Measurements from ENCODE around the gene PIK3C2G. TPM values are rescaled to one million over a fixed set of nuclear protein-coding genes. Genes with fewer than 3 reads are reported as not detected.
A peak's percentile ranks its signal among the peaks of the same experiment; 100 is the strongest.
"Not testable (repeated sequence)": the region's sequence is repeated elsewhere in the genome, so short reads cannot be mapped to it uniquely, and the experiment has no call there.

The PIK3C2G gene
- total RNA-seq, 1 experiment from 2014 or later, result not detected

- no peak overlapping the region for H3K9ac ChIP-seq (ENCODE audit: low read length)
- H3K4me1 ChIP-seq (ENCODE audit: low read length), result no peaks in the 10 kb centered on the region
- H3K36me3 ChIP-seq (ENCODE audit: insufficient read depth, low read length), result no peaks in the 10 kb centered on the region
- H3K9me2 ChIP-seq (replicated peaks; ENCODE audit: insufficient read depth, low read length), result no peaks in the 10 kb centered on the region
- no peak overlapping the region for H3K4me2 ChIP-seq (ENCODE audit: low read depth, low read length, poor library complexity, severe bottlenecking)
- no peaks in the 10 kb centered on the region for H4K20me1 ChIP-seq (ENCODE audit: insufficient read depth, low read depth, low read length)
- H3K79me2 ChIP-seq (ENCODE audit: low read length), result no peaks in the 10 kb centered on the region
- no peak overlapping the region for H3K27ac ChIP-seq (ENCODE audit: low read length)
- no peak for DNase-seq
- no peaks in the 10 kb centered on the region for H3K9me3 ChIP-seq (ENCODE audit: low read length)
- no peak overlapping the region for H3K4me3 ChIP-seq (ENCODE audit: low read length)
- H2AFZ ChIP-seq (ENCODE audit: low read length), result no peak overlapping the region
- no peaks in the 10 kb centered on the region for H3K27me3 ChIP-seq (ENCODE audit: low read length)
Observed at GRCh38 chr12:18243238-18243637, 18.1 kb upstream of the PIK3C2G start.

GRCh38 chr12:18246066-18246465 lies 15.3 kb upstream of the PIK3C2G start:
- Histone ChIP-seq H4K20me1 (ENCODE audit: insufficient read depth, low read depth, low read length) (no peaks in the 10 kb centered on the region), H3K36me3 (ENCODE audit: insufficient read depth, low read length) (no peaks in the 10 kb centered on the region)

GRCh38 chr12:18250313-18250916 lies 10.9 kb upstream of the PIK3C2G start:
- H3K4me1 ChIP-seq (ENCODE audit: low read length), result no peaks in the 10 kb centered on the region
- no peaks in the 10 kb centered on the region for H3K27me3 ChIP-seq (ENCODE audit: low read length)
- H3K9me2 ChIP-seq (replicated peaks; ENCODE audit: insufficient read depth, low read length), result no peaks in the 10 kb centered on the region
- H3K4me3 ChIP-seq (ENCODE audit: low read length), result no peak overlapping the region
- H2AFZ ChIP-seq (ENCODE audit: low read length), result no peak overlapping the region
- no peaks in the 10 kb centered on the region for H3K9me3 ChIP-seq (ENCODE audit: low read length)
- H4K20me1 ChIP-seq (ENCODE audit: insufficient read depth, low read depth, low read length), result no peaks in the 10 kb centered on the region
- H3K79me2 ChIP-seq (ENCODE audit: low read length), result no peaks in the 10 kb centered on the region
- no peak overlapping the region for H3K9ac ChIP-seq (ENCODE audit: low read length)
- no peak overlapping the region for H3K4me2 ChIP-seq (ENCODE audit: low read depth, low read length, poor library complexity, severe bottlenecking)
- no peaks in the 10 kb centered on the region for H3K36me3 ChIP-seq (ENCODE audit: insufficient read depth, low read length)
- peak; percentile 79 for DNase-seq
- no peak overlapping the region for H3K27ac ChIP-seq (ENCODE audit: low read length)

More at GRCh38 chr12:18246066-18246465, 15.3 kb upstream of the PIK3C2G start:
- Histone ChIP-seq H3K9me3 (ENCODE audit: low read length) (no peaks in the 10 kb centered on the region), H3K4me2 (ENCODE audit: low read depth, low read length, poor library complexity, severe bottlenecking) (no peak overlapping the region), H3K79me2 (ENCODE audit: low read length) (no peaks in the 10 kb centered on the region), H3K9me2 (replicated peaks; ENCODE audit: insufficient read depth, low read length) (no peaks in the 10 kb centered on the region), H3K27me3 (ENCODE audit: low read length) (no peaks in the 10 kb centered on the region), H3K4me3 (ENCODE audit: low read length) (no peak overlapping the region), H3K9ac (ENCODE audit: low read length) (no peak overlapping the region), H3K4me1 (ENCODE audit: low read length) (no peaks in the 10 kb centered on the region), H3K27ac (ENCODE audit: low read length) (no peak overlapping the region), H2AFZ (ENCODE audit: low read length) (no peak overlapping the region)
- no peak for DNase-seq

GRCh38 chr12:18254081-18254480 lies 7.2 kb upstream of the PIK3C2G start:
- Histone ChIP-seq H3K4me1 (ENCODE audit: low read length) (no peaks in the 10 kb centered on the region), H3K9ac (ENCODE audit: low read length) (no peak overlapping the region), H4K20me1 (ENCODE audit: insufficient read depth, low read depth, low read length) (no peaks in the 10 kb centered on the region), H3K9me3 (ENCODE audit: low read length) (no peaks in the 10 kb centered on the region), H3K27ac (ENCODE audit: low read length) (no peak overlapping the region), H2AFZ (ENCODE audit: low read length) (no peak overlapping the region), H3K4me3 (ENCODE audit: low read length) (no peak overlapping the region), H3K79me2 (ENCODE audit: low read length) (no peaks in the 10 kb centered on the region), H3K27me3 (ENCODE audit: low read length) (no peaks in the 10 kb centered on the region), H3K9me2 (replicated peaks; ENCODE audit: insufficient read depth, low read length) (no peaks in the 10 kb centered on the region), H3K4me2 (ENCODE audit: low read depth, low read length, poor library complexity, severe bottlenecking) (no peak overlapping the region), H3K36me3 (ENCODE audit: insufficient read depth, low read length) (no peaks in the 10 kb centered on the region)
- no peak for DNase-seq

- DNase-seq; H3K79me2 ChIP-seq (ENCODE audit: low read length); H2AFZ ChIP-seq (ENCODE audit: low read length); H3K36me3 ChIP-seq (ENCODE audit: insufficient read depth, low read length); H3K4me1 ChIP-seq (ENCODE audit: low read length); H3K9me3 ChIP-seq (ENCODE audit: low read length); H3K27me3 ChIP-seq (ENCODE audit: low read length); H3K9me2 ChIP-seq (replicated peaks; ENCODE audit: insufficient read depth, low read length); H4K20me1 ChIP-seq (ENCODE audit: insufficient read depth, low read depth, low read length); H3K27ac ChIP-seq (ENCODE audit: low read length); H3K4me2 ChIP-seq (ENCODE audit: low read depth, low read length, poor library complexity, severe bottlenecking); H3K9ac ChIP-seq (ENCODE audit: low read length); H3K4me3 ChIP-seq (ENCODE audit: low read length): not testable (repeated sequence)
Observed at GRCh38 chr12:18255004-18255403, 6.3 kb upstream of the PIK3C2G start.

- no peaks in the 10 kb centered on the region for H3K36me3 ChIP-seq (ENCODE audit: insufficient read depth, low read length)
- no peaks in the 10 kb centered on the region for H3K4me1 ChIP-seq (ENCODE audit: low read length)
- H3K27ac ChIP-seq (ENCODE audit: low read length), result no peak overlapping the region
- no peaks in the 10 kb centered on the region for H3K9me3 ChIP-seq (ENCODE audit: low read length)
- no peak overlapping the region for H2AFZ ChIP-seq (ENCODE audit: low read length)
- H3K79me2 ChIP-seq (ENCODE audit: low read length), result no peaks in the 10 kb centered on the region
- no peaks in the 10 kb centered on the region for H4K20me1 ChIP-seq (ENCODE audit: insufficient read depth, low read depth, low read length)
- H3K27me3 ChIP-seq (ENCODE audit: low read length), result no peaks in the 10 kb centered on the region
- H3K4me2 ChIP-seq (ENCODE audit: low read depth, low read length, poor library complexity, severe bottlenecking), result no peak overlapping the region
- H3K4me3 ChIP-seq (ENCODE audit: low read length), result no peak overlapping the region
- DNase-seq, result no peak
- H3K9me2 ChIP-seq (replicated peaks; ENCODE audit: insufficient read depth, low read length), result no peaks in the 10 kb centered on the region
- no peak overlapping the region for H3K9ac ChIP-seq (ENCODE audit: low read length)
Observed at GRCh38 chr12:18257251-18257650, 4.1 kb upstream of the PIK3C2G start.

GRCh38 chr12:18258929-18259328 lies 2.4 kb upstream of the PIK3C2G start:
- Histone ChIP-seq H3K4me3 (ENCODE audit: low read length) (no peak overlapping the region), H3K27ac (ENCODE audit: low read length) (no peak overlapping the region), H3K79me2 (ENCODE audit: low read length) (no peaks in the 10 kb centered on the region), H3K9me3 (ENCODE audit: low read length) (no peaks in the 10 kb centered on the region), H3K36me3 (ENCODE audit: insufficient read depth, low read length) (no peaks in the 10 kb centered on the region), H3K4me1 (ENCODE audit: low read length) (no peaks in the 10 kb centered on the region), H3K4me2 (ENCODE audit: low read depth, low read length, poor library complexity, severe bottlenecking) (no peak overlapping the region), H3K9ac (ENCODE audit: low read length) (no peak overlapping the region), H3K27me3 (ENCODE audit: low read length) (no peaks in the 10 kb centered on the region), H2AFZ (ENCODE audit: low read length) (no peak overlapping the region), H3K9me2 (replicated peaks; ENCODE audit: insufficient read depth, low read length) (no peaks in the 10 kb centered on the region), H4K20me1 (ENCODE audit: insufficient read depth, low read depth, low read length) (no peaks in the 10 kb centered on the region)
- DNase-seq, result no peak

GRCh38 chr12:18259906-18260682 lies 1.2 kb upstream of the PIK3C2G start:
- Histone ChIP-seq H3K9me2 (replicated peaks; ENCODE audit: insufficient read depth, low read length) (no peaks in the 10 kb centered on the region), H3K27ac (ENCODE audit: low read length) (no peak overlapping the region), H3K27me3 (ENCODE audit: low read length) (no peaks in the 10 kb centered on the region), H3K36me3 (ENCODE audit: insufficient read depth, low read length) (no peaks in the 10 kb centered on the region), H3K9ac (ENCODE audit: low read length) (no peak overlapping the region), H4K20me1 (ENCODE audit: insufficient read depth, low read depth, low read length) (no peaks in the 10 kb centered on the region), H3K4me1 (ENCODE audit: low read length) (no peaks in the 10 kb centered on the region), H2AFZ (ENCODE audit: low read length) (no peak overlapping the region), H3K79me2 (ENCODE audit: low read length) (no peaks in the 10 kb centered on the region), H3K4me2 (ENCODE audit: low read depth, low read length, poor library complexity, severe bottlenecking) (no peak overlapping the region), H3K9me3 (ENCODE audit: low read length) (no peaks in the 10 kb centered on the region), H3K4me3 (ENCODE audit: low read length) (no peak overlapping the region)
- no peak for DNase-seq

Measured in Karpas-422 (cell line).